Esophagus (tissue), 2 donors: ENCODE measurements around the gene C14orf180. TPM values are rescaled to one million over a fixed set of nuclear protein-coding genes. Genes with fewer than 3 reads are reported as not detected.

Source experiments
- H3K27ac ChIP-seq, 2 donors: one replicate each; pipeline ENCODE4 v1.5.1; 2013; ENCODE audit warnings: low read depth in 2 of 2, mild to moderate bottlenecking in 2 of 2, inconsistent platforms in 1 of 2, low read length in 1 of 2, moderate library complexity in 1 of 2
- H3K27me3 ChIP-seq, 2 donors: one replicate each; pipeline ENCODE4 v1.6.1; 2013; ENCODE audit warnings: low read length in 2 of 2, control low read depth in 1 of 2, mild to moderate bottlenecking in 1 of 2; ENCODE audit not compliant: insufficient read depth in 2 of 2, control insufficient read depth in 1 of 2
- H3K36me3 ChIP-seq, 2 donors: one replicate each; pipeline ENCODE4 v1.6.1; 2013; ENCODE audit warnings: low read length in 1 of 2; ENCODE audit not compliant: control insufficient read depth in 2 of 2, insufficient read depth in 2 of 2
- H3K4me1 ChIP-seq, 2 donors: one replicate each; pipeline ENCODE4 v1.6.1; 2013; ENCODE audit warnings: low read length in 1 of 2; ENCODE audit not compliant: control insufficient read depth in 2 of 2, insufficient read depth in 2 of 2
- H3K4me3 ChIP-seq, 2 donors: one replicate each; pipeline ENCODE4 v1.5.1; 2013; ENCODE audit warnings: low read length in 2 of 2, mild to moderate bottlenecking in 2 of 2, low read depth in 1 of 2, moderate library complexity in 1 of 2
- H3K9me3 ChIP-seq, 2 donors: one replicate each; pipeline ENCODE4 v1.6.1; 2013; ENCODE audit warnings: mild to moderate bottlenecking in 2 of 2, low read depth in 1 of 2, low read length in 1 of 2, moderate library complexity in 1 of 2; ENCODE audit not compliant: control insufficient read depth in 2 of 2, insufficient read depth in 1 of 2
- WGBS, 2 donors: extraction: QIAGEN DNeasy Blood & Tissue Kit; methylation state at CpG; one replicate each; pipeline ENCODE4 v1.1.7; 2013; 5-methylcytosine and 5-hydroxymethylcytosine counted together
- polyA plus RNA-seq, 2 donors: library from polyadenylated mRNA; stranded (reverse); fragments of 200-250 nt; gene quantifications; one replicate each; pipeline ENCODE4 v1.2.3, GENCODE V29; 2013
- donor health status: healthy with polysubstance abuse.
- donor health status: Bipolar disorder and iron deficiency.

Gene C14orf180
- polyA plus RNA-seq, 2 donors = 0.06 TPM; not detected in 1

- H3K9me3 ChIP-seq = no peaks in the 10 kb centered on the region
- H3K27ac ChIP-seq = no peak overlapping the region
- peaks cover 4 to 5% of the 10 kb centered on the region in 2 donors for H3K27me3 ChIP-seq
- H3K4me1 ChIP-seq = no peaks in the 10 kb centered on the region
- H3K4me3 ChIP-seq = no peak overlapping the region
- H3K36me3 ChIP-seq = no peaks in the 10 kb centered on the region
- WGBS, 2 donors = 73 to 85% methylated on average over 7 of the region's 7 CpGs
Measured at GRCh38 chr14:104602933-104603325, 23.4 kb downstream of the C14orf180 start.

- Histone ChIP-seq H3K27me3 (peaks cover 2 to 4% of the 10 kb centered on the region in 2 donors), H3K27ac (no peak overlapping the region), H3K9me3 (no peaks in the 10 kb centered on the region), H3K4me1 (no peaks in the 10 kb centered on the region), H3K36me3 (no peaks in the 10 kb centered on the region), H3K4me3 (no peak overlapping the region)
- 25 to 31% methylated on average over 31 to 32 of the region's 32 CpGs for WGBS, 2 donors
Measured at GRCh38 chr14:104603711-104604401, 24.3 kb downstream of the C14orf180 start.

- H3K4me3 ChIP-seq = no peak within 1 kb of the TSS
Measured at GRCh38 chr14:104604458-104605449, 25.2 kb downstream of the C14orf180 start, which contains the start of gene TMEM179. TMEM179 (minus strand) TSS chr14:104604772; CDS start chr14:104604741, 31 bp downstream.

GRCh38 chr14:104609666-104610065 is 30.1 kb downstream of the C14orf180 start:
- peaks cover 0 to 4% of the 10 kb centered on the region in 2 donors for H3K27me3 ChIP-seq
- WGBS, 2 donors = 79 to 82% methylated on average over 7 of the region's 7 CpGs

More at GRCh38 chr14:104604458-104605449, 25.2 kb downstream of the C14orf180 start, which contains the start of gene TMEM179:
- Histone ChIP-seq H3K27me3 (peaks cover 0 to 4% of the 10 kb centered on the region in 2 donors), H3K27ac (no peak within 1 kb of the TSS), H3K4me1 (no peaks in the 10 kb centered on the region), H3K36me3 (no peaks in the 10 kb centered on the region), H3K9me3 (no peaks in the 10 kb centered on the region)
- WGBS, 2 donors = 7 to 10% methylated on average over 87 to 91 of the region's 91 CpGs

GRCh38 chr14:104610749-104611310 is 31.3 kb downstream of the C14orf180 start:
- no peaks in the 10 kb centered on the region for H3K4me1 ChIP-seq
- no peak overlapping the region for H3K4me3 ChIP-seq
- no peaks in the 10 kb centered on the region for H3K27me3 ChIP-seq
- 49 to 64% methylated on average over 4 of the region's 4 CpGs for WGBS, 2 donors
- no peaks in the 10 kb centered on the region for H3K9me3 ChIP-seq
- H3K36me3 ChIP-seq = no peaks in the 10 kb centered on the region
- H3K27ac ChIP-seq = no peak overlapping the region

More at GRCh38 chr14:104609666-104610065, 30.1 kb downstream of the C14orf180 start:
- Histone ChIP-seq H3K9me3 (no peaks in the 10 kb centered on the region), H3K4me1 (no peaks in the 10 kb centered on the region), H3K4me3 (no peak overlapping the region), H3K36me3 (no peaks in the 10 kb centered on the region), H3K27ac (no peak overlapping the region)

GRCh38 chr14:104611881-104612280 is 32.3 kb downstream of the C14orf180 start:
- Histone ChIP-seq H3K9me3 (no peaks in the 10 kb centered on the region), H3K4me1 (no peaks in the 10 kb centered on the region), H3K27me3 (peaks cover 0 to 2% of the 10 kb centered on the region in 2 donors), H3K36me3 (no peaks in the 10 kb centered on the region), H3K4me3 (no peak overlapping the region), H3K27ac (no peak overlapping the region)
- 54 to 57% methylated on average over 8 of the region's 8 CpGs for WGBS, 2 donors

GRCh38 chr14:104614126-104614812 is 34.7 kb downstream of the C14orf180 start:
- 52 to 56% methylated on average over 4 of the region's 4 CpGs for WGBS, 2 donors
- H3K27me3 ChIP-seq = peaks cover 0 to 2% of the 10 kb centered on the region in 2 donors
- H3K9me3 ChIP-seq = no peaks in the 10 kb centered on the region
- no peaks in the 10 kb centered on the region for H3K36me3 ChIP-seq
- no peak overlapping the region for H3K4me3 ChIP-seq
- H3K27ac ChIP-seq = no peak overlapping the region
- no peaks in the 10 kb centered on the region for H3K4me1 ChIP-seq

GRCh38 chr14:104624939-104625338 is 45.4 kb downstream of the C14orf180 start:
- Histone ChIP-seq H3K9me3 (peaks cover 0 to 4% of the 10 kb centered on the region in 2 donors), H3K27ac (no peak overlapping the region), H3K4me3 (no peak overlapping the region), H3K27me3 (peaks cover 0 to 2% of the 10 kb centered on the region in 2 donors), H3K36me3 (no peaks in the 10 kb centered on the region), H3K4me1 (no peaks in the 10 kb centered on the region)
- 50 to 59% methylated on average over 5 of the region's 5 CpGs for WGBS, 2 donors

GRCh38 chr14:104632781-104633180 is 53.2 kb downstream of the C14orf180 start:
- no peak overlapping the region for H3K27ac ChIP-seq
- peaks cover 0 to 7% of the 10 kb centered on the region in 2 donors for H3K9me3 ChIP-seq
- H3K36me3 ChIP-seq = no peaks in the 10 kb centered on the region
- no peak overlapping the region for H3K4me3 ChIP-seq
- H3K27me3 ChIP-seq = peaks cover 0 to 2% of the 10 kb centered on the region in 2 donors
- H3K4me1 ChIP-seq = no peaks in the 10 kb centered on the region
- WGBS, 2 donors = 73 to 75% methylated on average over 9 of the region's 9 CpGs
